ENCODE measurements around the gene TLCD3B. TPM values are rescaled to one million over a fixed set of nuclear protein-coding genes. Genes with fewer than 3 reads are reported as not detected.

Gene TLCD3B, protein sequence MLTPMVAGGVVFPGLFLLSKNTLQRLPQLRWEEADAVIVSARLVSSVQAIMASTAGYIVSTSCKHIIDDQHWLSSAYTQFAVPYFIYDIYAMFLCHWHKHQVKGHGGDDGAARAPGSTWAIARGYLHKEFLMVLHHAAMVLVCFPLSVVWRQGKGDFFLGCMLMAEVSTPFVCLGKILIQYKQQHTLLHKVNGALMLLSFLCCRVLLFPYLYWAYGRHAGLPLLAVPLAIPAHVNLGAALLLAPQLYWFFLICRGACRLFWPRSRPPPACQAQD
- not detected in 2 replicates for total RNA-seq

DNA sequence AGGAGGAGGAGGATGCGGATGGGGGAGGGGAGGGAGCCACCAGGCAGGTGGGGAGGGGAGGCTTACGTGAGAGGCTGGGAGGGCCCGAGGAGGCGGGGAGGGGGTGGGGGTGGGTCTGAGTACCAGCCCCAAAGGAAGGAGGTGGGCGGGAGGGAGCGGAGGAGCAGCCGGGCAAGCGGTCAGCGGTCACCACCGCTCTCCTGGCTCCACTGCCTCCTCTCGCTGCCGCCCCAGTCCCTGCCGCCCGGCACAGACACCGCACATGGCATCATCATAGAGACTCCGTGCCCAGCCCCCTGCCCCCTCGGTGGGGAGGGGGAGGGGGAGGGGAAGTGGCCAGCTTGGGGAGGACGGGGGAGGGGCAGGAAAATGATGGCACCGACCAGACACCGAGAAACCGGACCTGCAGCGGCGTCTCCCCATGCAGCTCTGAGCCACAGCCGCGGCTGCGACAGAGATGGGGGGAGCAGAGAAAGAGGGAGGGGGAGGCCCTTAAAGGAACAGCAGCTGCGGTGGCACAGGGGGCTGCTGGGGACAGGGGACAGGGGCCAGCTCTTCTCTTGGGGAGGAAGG, at the start of gene TLCD3B:
Gene TLCD3B (minus strand): TSS at position 431 of the 573 bp plus-strand sequence. CDS start 744 bp downstream, outside the sequence.

DNA sequence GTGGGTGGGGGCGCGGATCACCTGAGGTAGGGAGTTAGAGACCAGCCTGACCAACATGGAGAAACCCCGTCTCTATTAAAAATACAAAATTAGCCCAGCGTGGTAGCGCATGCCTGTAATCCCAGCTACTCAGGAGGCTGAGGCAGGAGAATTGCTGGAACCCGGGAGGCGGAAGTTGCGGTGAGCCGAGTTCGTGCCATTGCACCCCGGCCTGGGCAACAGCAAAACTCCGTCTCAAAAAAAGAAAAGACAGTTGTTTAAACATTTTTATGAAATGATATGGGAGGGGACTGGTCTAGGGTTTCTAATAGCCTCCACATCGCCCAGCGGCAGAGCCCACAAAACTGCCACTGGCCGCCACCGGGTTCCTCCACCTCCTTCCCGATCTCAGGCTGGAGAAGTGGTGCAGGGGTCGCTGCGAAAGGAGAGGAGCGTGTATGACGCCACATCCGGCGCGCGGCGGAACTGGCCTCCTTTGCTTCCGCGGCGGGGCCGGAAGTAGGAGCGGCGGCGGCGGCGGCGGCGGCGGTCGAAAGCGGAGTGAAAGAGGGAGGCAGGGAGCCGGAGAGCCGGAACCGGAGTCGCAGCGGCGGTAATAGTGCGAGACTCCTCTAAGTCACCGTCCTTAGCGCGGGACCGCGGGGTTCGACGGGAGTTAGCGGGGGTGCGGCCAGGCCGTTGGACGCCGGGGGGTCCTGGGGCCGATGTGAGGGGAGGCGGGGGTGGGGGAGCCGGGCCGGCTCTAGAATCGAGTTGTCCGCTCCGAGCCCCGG, 44.6 kb upstream of the TLCD3B start, which contains the start of gene PPP4C:
Gene PPP4C (plus strand): TSS at position 492 of the 773 bp plus-strand sequence. CDS start 384 bp downstream, outside the sequence.

DNA sequence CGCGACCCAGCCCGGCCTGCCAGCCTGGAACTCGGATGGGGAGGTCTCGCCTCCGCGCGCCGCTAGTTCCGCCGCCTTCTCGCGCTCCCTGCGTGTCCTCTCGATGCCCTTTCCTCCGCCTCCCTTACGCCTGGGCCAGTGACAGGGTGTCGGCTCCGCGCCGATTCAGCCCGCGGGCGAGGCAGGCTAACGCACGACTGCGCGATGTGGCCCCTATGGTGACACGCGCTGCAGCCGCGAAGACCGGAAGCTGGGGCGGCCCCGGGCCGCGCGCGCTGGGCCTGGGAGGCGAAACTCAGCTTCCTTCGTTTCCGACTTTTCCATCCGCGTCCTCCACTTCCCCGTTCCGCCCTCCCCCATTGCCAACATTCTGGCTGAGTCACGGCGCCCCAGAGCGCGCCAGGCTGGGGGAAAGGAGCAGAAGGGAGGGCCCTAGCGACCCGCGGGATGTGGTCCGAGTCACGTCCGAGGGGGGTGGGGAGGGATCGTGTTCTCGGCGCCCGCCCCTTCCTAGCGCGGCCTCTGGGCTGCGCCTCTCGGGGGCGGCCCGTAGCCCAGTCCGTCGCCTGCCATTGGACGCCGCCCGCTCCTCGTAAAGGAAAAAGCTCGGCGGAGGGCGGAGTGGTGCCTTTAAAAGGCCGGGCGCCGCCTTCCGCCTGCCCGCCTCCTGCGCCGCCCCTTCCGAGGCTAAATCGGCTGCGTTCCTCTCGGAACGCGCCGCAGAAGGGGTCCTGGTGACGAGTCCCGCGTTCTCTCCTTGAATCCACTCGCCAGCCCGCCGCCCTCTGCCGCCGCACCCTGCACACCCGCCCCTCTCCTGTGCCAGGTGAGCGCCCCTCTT, 34.3 kb upstream of the TLCD3B start, which contains the start of gene ALDOA:
Gene ALDOA (plus strand): TSS at position 659 of the 841 bp plus-strand sequence. CDS start 1,138 bp downstream, outside the sequence.

DNA sequence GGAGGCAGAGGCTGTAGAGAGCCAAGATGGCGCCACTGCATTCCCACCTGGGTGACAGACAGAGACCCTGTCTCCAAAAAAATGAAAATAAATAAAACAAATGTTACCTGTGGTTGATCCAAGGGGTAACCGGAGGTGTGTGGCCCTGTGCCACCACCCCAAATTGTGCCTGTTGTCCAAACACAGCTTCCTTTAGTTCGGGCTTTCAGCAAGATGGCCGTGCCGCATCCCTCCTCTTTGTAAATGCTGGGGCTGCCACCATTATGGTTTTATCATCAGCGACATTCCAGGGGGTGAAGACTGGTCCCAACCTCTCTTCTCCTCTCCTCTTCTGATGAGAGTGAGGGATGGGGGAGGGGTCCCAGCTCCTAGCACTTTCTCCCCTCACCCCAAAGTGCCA, 8.2 kb downstream of the TLCD3B start, which contains the start of gene C16orf92:
Gene C16orf92 (plus strand): TSS at position 312 of the 400 bp plus-strand sequence. CDS start 143 bp downstream, outside the sequence.

DNA sequence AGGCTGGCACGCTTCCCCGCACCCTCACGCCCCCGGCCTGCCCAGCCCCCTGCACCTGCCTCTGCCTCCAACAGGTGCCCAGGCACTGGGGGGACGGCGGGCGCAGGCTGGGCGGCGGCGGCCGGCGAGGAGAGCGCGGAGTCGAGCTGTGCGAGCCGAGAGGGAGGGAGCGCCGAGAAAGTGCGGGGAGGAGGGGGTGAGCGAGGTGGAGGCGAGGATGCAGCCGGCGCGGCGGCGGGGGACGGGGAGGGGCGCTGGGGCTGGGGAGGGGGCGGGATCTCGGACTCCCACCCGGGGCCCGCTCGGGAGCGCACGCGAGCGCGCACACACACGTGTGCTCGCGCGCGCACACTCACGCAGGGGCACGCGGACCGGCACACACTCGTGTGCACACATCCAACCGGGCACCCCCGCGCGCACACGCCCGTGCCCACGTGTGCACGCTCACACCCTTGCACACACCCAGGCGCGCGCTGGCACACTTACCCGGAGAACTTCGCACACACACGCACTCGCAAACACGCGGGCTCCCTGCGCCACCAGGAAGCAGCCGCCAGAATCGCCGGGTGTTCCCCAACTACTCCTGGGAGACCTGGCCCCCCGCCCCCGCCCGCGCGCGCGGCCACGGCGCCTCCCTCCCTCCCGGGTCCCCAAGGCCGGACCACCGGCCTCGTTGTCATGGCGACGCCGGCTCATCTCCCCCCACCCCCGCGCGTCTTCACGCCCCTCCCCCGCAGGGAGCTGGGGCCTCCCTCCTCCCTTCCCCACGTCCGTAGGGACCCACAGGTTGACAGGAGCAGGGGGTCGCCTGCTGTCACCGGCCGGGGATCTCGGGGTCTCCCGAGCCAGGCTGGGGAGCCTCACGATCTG, 20.0 kb downstream of the TLCD3B start, which contains the start of gene DOC2A:
Gene DOC2A (minus strand): TSS at position 184 of the 870 bp plus-strand sequence. CDS start 805 bp downstream, outside the sequence.

DNA sequence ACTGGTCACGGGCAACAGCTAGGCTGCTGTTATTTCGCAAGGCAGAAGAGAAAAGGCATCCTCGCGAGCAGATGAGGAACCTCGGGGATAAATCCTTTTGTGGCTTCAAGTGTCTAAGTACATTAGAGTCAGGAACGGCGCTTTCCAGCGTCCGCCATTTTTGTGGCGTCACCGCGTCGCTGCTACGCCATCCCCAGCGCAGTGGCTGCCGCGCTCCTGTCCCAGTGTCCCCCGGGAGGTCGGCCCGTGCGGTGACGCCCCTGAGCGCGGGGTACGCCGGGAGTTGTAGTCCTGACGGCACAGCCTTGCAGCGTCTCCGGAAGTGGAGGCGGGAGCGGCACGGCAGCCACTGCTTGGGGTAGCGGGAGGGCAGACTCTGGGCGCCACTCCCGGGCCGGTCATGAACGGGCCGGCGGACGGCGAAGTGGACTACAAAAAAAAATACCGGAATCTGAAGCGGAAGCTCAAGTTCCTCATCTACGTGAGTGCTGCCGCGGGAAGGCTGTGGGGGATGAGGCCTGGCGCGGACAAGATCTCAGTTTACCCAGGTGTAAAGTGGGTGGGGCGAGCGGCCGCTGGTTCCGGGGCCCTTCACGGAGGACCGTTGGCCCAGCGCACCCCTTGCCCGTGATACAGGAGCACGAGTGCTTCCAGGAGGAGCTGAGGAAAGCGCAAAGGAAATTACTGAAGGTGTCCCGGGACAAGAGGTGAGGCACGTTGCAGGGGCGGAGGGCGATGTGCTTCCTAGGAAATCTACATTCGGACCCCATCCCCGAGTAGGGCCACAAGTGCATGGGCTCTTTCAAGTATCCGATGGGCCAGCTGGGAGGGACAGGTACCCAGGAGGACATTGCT, 34.9 kb downstream of the TLCD3B start, which contains the start of gene INO80E:
Gene INO80E (plus strand): TSS at position 331 of the 855 bp plus-strand sequence. CDS start 70 bp downstream, at position 401.

DNA sequence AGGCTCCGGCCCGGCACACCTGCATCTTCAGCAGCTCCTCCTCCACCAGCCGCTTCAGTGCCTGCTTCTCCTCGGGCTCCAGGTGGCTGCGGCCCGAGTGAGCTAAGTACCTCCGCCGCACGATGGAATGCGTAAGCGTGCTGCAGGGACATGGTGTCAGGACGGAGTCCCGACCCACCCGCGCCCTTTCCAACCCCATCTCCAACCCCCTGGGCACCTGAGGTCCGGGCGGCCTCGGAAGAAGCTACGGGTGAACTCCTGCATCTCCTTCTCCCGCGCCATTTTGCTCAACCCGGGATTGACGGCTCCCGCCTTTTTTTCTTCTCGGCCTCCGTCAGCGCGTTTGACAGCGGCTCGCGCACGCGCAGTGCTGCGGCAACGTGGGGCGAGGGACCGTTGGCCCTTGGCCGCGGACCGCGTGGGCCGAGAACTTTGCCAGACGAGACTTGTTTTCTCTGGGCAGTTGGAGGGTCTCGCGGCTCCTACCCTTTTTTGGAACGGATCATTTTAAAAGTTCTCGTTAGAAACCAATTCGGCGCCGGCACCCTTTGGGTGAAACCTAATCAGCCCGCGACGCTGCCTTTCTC, 35.7 kb downstream of the TLCD3B start, which contains the start of gene HIRIP3:
Gene HIRIP3 (minus strand): TSS at position 294 of the 587 bp plus-strand sequence. CDS start 12 bp downstream, at position 282.

Other genes with a start within 250 kb of the TLCD3B start
- 28.2 and 30.3 TPM in 2 replicates for gene KIF22, start 240.5 kb downstream of the TLCD3B start, total RNA-seq
- gene MAZ, start 224.7 kb downstream of the TLCD3B start, total RNA-seq: 119 and 172 TPM in 2 replicates
- 0.16 TPM in 1 of 2 replicates, not detected in the other for gene PRRT2, start 219.1 kb downstream of the TLCD3B start, total RNA-seq
- gene PAGR1, start 215.1 kb downstream of the TLCD3B start, total RNA-seq: 16.2 and 25.8 TPM in 2 replicates
- 190 and 191 TPM in 2 replicates for gene MVP, start 210.8 kb downstream of the TLCD3B start, total RNA-seq
- 133 and 146 TPM in 2 replicates for gene CDIPT, start 168.0 kb downstream of the TLCD3B start, total RNA-seq
- 31.1 and 40.3 TPM in 2 replicates for gene SEZ6L2, start 131.7 kb downstream of the TLCD3B start, total RNA-seq
- gene ASPHD1, start 130.8 kb downstream of the TLCD3B start, total RNA-seq: 11.2 and 16.0 TPM in 2 replicates
- gene KCTD13, start 105.0 kb downstream of the TLCD3B start, total RNA-seq: 8.4 and 12.8 TPM in 2 replicates
- 116 and 145 TPM in 2 replicates for gene TMEM219, start 69.2 kb downstream of the TLCD3B start, total RNA-seq
- 43.3 and 44.7 TPM in 2 replicates for gene TAOK2, start 57.4 kb downstream of the TLCD3B start, total RNA-seq
- 7.8 and 8.1 TPM in 2 replicates for gene HIRIP3, start 35.7 kb downstream of the TLCD3B start, total RNA-seq
- gene INO80E, start 35.0 kb downstream of the TLCD3B start, total RNA-seq: 58.3 and 77.8 TPM in 2 replicates
- gene DOC2A, start 20.2 kb downstream of the TLCD3B start, total RNA-seq: not detected in 2 replicates
- gene C16orf92, start 8.1 kb downstream of the TLCD3B start, total RNA-seq: not detected in 2 replicates
- gene ALDOA, start 34.5 kb upstream of the TLCD3B start, total RNA-seq: 2,796 and 2,917 TPM in 2 replicates
- gene PPP4C, start 44.7 kb upstream of the TLCD3B start, total RNA-seq: 95.0 and 107 TPM in 2 replicates
- gene TBX6, start 60.7 kb upstream of the TLCD3B start, total RNA-seq: under 0.01 TPM in 1 of 2 replicates, not detected in the other
- 41.0 and 52.0 TPM in 2 replicates for gene YPEL3, start 64.9 kb upstream of the TLCD3B start, total RNA-seq
- 0.81 and 1.8 TPM in 2 replicates for gene GDPD3, start 82.3 kb upstream of the TLCD3B start, total RNA-seq
- gene MAPK3, start 91.9 kb upstream of the TLCD3B start, total RNA-seq: 79.4 and 81.2 TPM in 2 replicates
- under 0.01 and 0.90 TPM in 2 replicates for gene CORO1A, start 152.3 kb upstream of the TLCD3B start, total RNA-seq
- 272 and 348 TPM in 2 replicates for gene BOLA2B, start 162.4 kb upstream of the TLCD3B start, total RNA-seq
- gene SLX1A, start 162.6 kb upstream of the TLCD3B start, total RNA-seq: 16.4 and 43.6 TPM in 2 replicates
- gene SULT1A3, start 168.0 kb upstream of the TLCD3B start, total RNA-seq: 7.1 and 13.4 TPM in 2 replicates
- gene NPIPB13, start 217.2 kb upstream of the TLCD3B start, total RNA-seq: 0.18 and 1.5 TPM in 2 replicates

Measured in cardiac atrium fibroblast (primary cell).